Colon (tissue), 2 donors: ENCODE data around the gene BBIP1.

ENCODE experiments used
- FAIRE-seq: peaks from 2 replicates; lab custom pipeline; 2012; peaks lifted over from hg19 to GRCh38; lab: Jason Lieb, UNC
- donor health status: control.
- donor health status: control.

BBIP1 gene

DNA sequence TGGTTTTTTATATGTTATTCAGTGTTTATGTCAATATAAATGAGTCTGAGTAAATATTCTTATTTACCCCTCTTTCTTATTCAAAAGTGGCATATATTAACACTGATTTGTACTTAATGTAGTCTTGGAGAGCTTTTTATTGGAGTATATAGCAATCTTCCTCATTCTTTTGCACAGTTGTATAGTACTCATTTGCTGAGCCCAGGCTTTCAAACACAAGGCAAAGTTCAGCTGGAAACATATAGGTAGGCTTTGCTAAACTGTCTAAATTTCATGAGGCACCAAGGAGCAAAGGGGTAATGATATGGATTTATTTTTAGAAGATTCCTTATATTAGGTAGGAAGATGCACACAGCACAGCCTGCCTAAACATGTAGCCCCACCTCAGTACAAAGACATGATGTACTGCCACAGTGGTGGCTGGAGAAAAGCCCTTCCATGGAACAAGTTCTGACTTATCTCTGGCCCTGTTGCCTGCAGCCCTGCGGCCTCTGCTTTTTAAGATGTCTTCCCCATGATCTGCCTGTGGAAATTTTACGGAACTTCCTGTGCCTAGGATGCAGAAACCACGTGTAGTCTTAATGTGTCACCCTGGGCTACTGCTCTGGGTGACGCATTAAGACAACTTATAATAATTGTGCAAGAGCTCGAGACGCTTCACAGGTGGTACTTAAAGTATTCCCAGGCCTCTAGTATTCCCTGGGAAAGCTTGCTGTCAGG, 56.9 kb downstream of the BBIP1 start:
- FAIRE-seq, result no peak

GRCh38 chr10:110861476-110861875, 57.5 kb downstream of the BBIP1 start:
- FAIRE-seq, result no peak

DNA sequence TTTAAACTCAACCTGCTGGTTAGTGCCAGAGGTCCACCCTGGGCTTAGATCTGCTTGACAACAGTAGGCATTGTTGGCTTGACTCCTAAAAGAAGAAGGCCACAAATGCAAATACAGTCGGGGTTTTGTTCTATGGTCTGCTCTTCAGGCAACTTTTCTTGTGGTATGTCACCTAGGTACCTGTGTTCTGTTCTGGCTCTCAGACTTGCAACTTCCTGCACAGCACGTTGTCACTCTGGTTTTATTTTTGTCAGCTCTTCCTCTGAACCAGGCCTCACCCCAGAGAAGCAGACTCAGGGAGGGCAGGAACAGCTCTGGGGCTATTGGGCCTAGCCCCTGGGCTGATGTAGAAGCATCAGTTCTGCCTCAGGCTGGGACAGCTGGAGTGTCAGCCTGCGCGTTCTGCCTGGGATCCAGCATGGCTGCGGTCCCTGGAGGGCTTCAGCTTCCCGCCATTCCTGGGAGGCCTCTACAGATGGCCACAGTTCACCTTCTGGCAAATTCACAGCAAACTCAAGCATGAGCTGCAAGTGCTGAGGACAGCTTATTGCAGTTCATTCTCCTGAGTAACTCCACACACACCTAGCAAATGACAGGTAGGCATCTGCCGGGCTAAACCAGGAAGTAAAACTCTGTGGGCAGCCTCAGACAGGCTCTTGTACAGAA, 58.3 kb downstream of the BBIP1 start:
- FAIRE-seq, result no peak

- no peak for FAIRE-seq
Measured at GRCh38 chr10:110859973-110860376, 59.0 kb downstream of the BBIP1 start.

DNA sequence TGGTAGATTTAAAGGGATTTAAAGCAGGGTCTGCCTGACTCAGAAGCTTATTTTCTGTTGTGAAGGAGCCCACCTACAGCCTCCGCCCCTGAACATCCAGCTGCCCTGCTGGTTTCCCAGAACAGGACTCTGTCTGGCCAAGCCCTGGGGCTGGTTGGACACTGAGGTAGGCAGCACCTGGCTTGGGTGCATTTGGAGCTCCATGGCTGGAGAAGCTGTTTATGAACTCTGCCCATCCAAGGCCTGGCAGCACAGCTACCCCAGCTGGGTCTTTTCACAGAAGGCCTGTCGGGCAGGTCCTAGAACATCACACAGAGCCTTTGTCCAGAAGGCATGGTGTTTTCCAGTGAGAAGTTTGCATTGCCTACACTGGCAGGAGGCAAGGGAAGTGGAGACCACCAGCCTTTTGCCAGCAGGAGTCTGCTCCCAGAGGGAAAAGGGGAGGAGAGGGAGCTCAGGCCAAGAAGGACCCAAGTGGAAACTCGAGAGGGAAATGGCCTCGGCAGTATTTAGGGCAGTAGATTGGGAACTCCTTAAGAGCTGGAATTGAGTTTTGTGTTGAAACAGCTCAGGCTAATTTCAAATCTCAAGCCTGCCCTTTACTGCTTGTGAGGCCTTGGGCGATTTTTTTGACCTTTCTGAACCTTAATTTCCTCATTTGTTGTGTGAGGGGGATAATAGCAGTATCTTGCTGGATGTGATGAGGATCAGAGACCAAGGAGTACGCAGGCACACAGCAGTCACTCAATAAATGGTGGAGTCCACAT, 59.6 kb downstream of the BBIP1 start:
- FAIRE-seq, result no peak

DNA sequence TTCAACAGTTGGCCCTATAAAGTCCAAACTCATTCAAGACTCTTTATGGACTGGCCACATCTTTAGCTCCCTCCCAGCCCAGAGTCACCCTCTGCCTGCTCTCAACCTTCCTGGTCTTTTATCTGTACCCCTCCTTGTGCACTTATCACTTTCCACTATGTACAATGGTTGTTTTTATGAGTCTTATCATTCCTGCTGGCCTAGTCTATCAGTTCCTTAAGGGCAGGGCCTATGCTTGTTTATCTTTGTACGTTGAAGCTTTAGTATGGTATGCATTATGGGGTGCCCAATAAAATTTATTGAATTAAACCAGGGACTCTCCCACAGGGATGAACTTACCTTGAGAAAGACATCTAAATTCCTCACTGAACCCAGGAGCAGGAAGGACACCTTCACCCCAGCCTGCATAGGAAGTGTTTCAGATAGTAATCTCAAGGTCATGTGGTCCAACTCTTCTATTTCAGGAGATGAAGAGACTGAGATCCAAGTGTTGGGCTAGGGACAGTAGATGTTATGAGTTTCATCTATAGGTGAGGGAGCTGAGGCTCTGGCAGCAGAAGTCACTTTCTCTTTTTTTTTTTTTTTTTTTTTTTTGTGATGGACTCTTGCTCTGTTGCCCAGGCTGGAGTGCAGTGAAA, 60.6 kb downstream of the BBIP1 start:
- no peak for FAIRE-seq

GRCh38 chr10:110857265-110858171, 61.5 kb downstream of the BBIP1 start:
- no peak for FAIRE-seq

DNA sequence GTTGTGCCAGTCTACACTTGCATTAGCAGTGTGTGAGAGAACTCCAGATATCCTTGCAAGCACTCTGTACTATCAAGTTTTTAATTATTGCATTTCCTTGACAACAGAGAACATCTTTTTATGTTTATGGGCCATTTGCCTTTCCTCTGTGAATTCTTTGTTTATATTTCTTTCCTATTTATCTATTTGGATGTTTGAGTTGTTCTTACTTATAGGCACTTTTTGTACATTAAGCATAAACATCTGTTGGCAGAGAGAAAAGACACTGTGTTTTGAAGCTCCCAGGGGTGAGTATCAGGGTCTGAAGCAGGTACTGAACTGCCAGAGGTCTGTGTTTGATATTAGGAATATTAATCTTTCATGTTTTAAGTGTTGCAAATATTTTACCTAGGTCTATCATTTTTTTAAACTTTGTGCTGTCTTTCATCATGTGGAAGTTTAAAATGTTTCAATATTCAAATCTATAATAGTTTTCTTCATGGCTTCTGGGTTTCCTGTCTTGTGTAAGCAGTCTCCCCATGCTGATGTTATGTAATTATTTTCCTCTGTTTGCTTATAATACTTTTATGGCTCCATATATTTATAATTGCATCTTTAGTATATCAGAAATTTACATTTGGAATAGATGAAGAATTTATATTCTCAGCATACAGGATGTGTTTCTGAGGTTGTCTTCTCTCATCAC, 64.9 kb downstream of the BBIP1 start:
- no peak for FAIRE-seq

DNA sequence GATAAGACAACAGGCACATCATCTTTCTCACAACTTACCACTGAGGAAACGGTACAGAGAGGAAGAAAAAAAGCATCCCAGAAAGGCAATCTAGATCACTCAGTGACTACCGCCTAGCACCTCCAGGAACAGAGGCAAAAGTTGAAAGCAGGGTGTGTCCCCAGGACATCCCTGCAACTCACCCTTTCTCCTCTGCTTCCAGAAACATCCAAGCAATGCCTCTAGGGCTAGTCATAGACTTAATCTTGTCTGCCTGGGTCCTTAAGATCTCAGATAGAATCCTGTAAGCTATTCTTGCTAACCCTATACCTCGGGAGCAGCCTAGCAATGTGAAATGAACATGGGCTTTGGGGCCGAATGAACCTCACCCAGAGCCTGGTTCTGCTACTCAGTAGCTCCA, 66.0 kb downstream of the BBIP1 start:
- FAIRE-seq, result no peak

- no peak for FAIRE-seq
Measured at GRCh38 chr10:110852255-110852896, 66.6 kb downstream of the BBIP1 start.

DNA sequence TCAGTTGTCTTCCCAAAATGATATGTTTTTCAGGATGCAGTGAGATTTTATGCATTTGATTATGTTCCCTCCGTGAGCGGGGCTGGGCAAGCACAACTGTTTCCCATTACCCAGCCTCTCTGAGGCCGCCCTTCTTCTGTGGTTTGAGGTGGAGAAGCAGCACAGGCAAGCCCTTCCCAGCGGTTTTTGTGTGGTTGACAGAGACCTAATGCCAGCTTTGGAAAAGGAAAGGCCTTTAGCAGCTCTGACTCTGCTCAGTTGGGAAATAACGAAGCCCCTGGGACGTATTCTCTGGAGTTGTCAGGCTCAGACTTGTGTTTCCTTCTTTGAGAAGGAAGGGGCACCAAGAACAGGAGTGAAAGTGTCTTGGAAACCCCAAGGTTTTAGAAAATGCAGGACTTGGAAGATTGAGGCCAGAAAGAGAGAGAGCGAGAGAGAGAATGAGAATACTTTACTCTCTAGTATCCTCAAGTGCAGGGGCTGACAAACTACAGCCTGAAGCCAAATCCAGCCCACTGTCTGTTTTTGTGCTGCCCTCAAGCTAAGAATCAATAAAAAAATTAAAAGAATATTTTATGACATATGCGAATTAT, 67.9 kb downstream of the BBIP1 start:
- no peak for FAIRE-seq

GRCh38 chr10:110850099-110850498, 68.9 kb downstream of the BBIP1 start:
- FAIRE-seq, result no peak
